OCI-LY7 (cell line): ENCODE measurements around the gene ZNF846.

Source experiments
- CTCF ChIP-seq: fragments of 200-600 bp; sonication (generic); conservative IDR thresholded peaks from 2 replicates; pipeline ENCODE4 v1.5.1; 2014; ENCODE audit warnings: mild to moderate bottlenecking, antibody characterized with exemption, low read length, moderate library complexity, mixed read lengths
- EZH2phosphoT487 ChIP-seq: fragments of 200-600 bp; sonication (generic); IDR thresholded peaks from 2 replicates; pipeline ENCODE4 v1.6.1; 2018; ENCODE audit warnings: low read depth, borderline replicate concordance, mild to moderate bottlenecking, mixed run types, antibody characterized with exemption, low read length, moderate library complexity, mixed read lengths

- TF ChIP-seq CTCF (no peak), EZH2phosphoT487 (no peak)
Observed at GRCh38 chr19:9768175-9769112, at the start of gene ZNF846.
